ENCODE results near the gene PHF20.
"Not testable (repeated sequence)": the region's sequence is repeated elsewhere in the genome, so short reads cannot be mapped to it uniquely, and the experiment has no call there.

PHF20 gene

GRCh38 chr20:35771689-35772562 lies at the start of gene PHF20:
Gene PHF20 (plus strand): TSS chr20:35772015. CDS start chr20:35801523, 29,508 bp downstream.
- peak within 1 kb of the TSS; percentile 66 for H3K27ac ChIP-seq
- DNase-seq (ENCODE audit: low read depth, low spot score): peak; percentile 82

GRCh38 chr20:35723275-35723639 lies 48.6 kb upstream of the PHF20 start:
- not testable (repeated sequence) for DNase-seq (ENCODE audit: low read depth, low spot score); H3K27ac ChIP-seq

- H3K27ac ChIP-seq; DNase-seq (ENCODE audit: low read depth, low spot score): not testable (repeated sequence)
Measured at GRCh38 chr20:35723652-35724320, 48.0 kb upstream of the PHF20 start.

- no peak overlapping the region for H3K27ac ChIP-seq
- DNase-seq (ENCODE audit: low read depth, low spot score): no peak
Measured at GRCh38 chr20:35724321-35725230, 47.2 kb upstream of the PHF20 start.

GRCh38 chr20:35726842-35727711 lies 44.7 kb upstream of the PHF20 start:
- H3K27ac ChIP-seq: no peak overlapping the region
- no peak for DNase-seq (ENCODE audit: low read depth, low spot score)

- no peak overlapping the region for H3K27ac ChIP-seq
Measured at GRCh38 chr20:35729283-35729807, 42.5 kb upstream of the PHF20 start.

GRCh38 chr20:35729836-35730582 lies 41.8 kb upstream of the PHF20 start:
- no peak overlapping the region for H3K27ac ChIP-seq
- no peak for DNase-seq (ENCODE audit: low read depth, low spot score)

More at GRCh38 chr20:35729283-35729807, 42.5 kb upstream of the PHF20 start:
- DNase-seq (ENCODE audit: low read depth, low spot score): no peak

- no peak overlapping the region for H3K27ac ChIP-seq
- DNase-seq (ENCODE audit: low read depth, low spot score): no peak
Measured at GRCh38 chr20:35730583-35731468, 41.0 kb upstream of the PHF20 start.

- H3K27ac ChIP-seq: no peak overlapping the region
Measured at GRCh38 chr20:35731469-35731788, 40.4 kb upstream of the PHF20 start.

GRCh38 chr20:35731862-35732643 lies 39.8 kb upstream of the PHF20 start:
- DNase-seq (ENCODE audit: low read depth, low spot score): no peak
- no peak overlapping the region for H3K27ac ChIP-seq

More at GRCh38 chr20:35731469-35731788, 40.4 kb upstream of the PHF20 start:
- DNase-seq (ENCODE audit: low read depth, low spot score): no peak

GRCh38 chr20:35732644-35732982 lies 39.2 kb upstream of the PHF20 start:
- no peak for DNase-seq (ENCODE audit: low read depth, low spot score)
- H3K27ac ChIP-seq: no peak overlapping the region

GRCh38 chr20:35734374-35734773 lies 37.4 kb upstream of the PHF20 start:
- DNase-seq (ENCODE audit: low read depth, low spot score): no peak
- no peak overlapping the region for H3K27ac ChIP-seq

- no peak overlapping the region for H3K27ac ChIP-seq
- no peak for DNase-seq (ENCODE audit: low read depth, low spot score)
Measured at GRCh38 chr20:35734777-35735649, 36.8 kb upstream of the PHF20 start.

- DNase-seq (ENCODE audit: low read depth, low spot score): no peak
- H3K27ac ChIP-seq: peak overlapping the region; percentile 43
Measured at GRCh38 chr20:35735826-35736470, 35.9 kb upstream of the PHF20 start.

- H3K27ac ChIP-seq: no peak overlapping the region
- DNase-seq (ENCODE audit: low read depth, low spot score): no peak
Measured at GRCh38 chr20:35737865-35738333, 33.9 kb upstream of the PHF20 start.

Measured in epithelial cell of prostate (primary cell).